Measurements from ENCODE around the gene KRTAP12-2. TPM values are rescaled to one million over a fixed set of nuclear protein-coding genes. Genes with fewer than 3 reads are reported as not detected.
"Not testable (repeated sequence)": the region's sequence is repeated elsewhere in the genome, so short reads cannot be mapped to it uniquely, and the experiment has no call there.

KRTAP12-2 gene
- total RNA-seq, 1 experiment from 2014 or later: not detected

- Histone ChIP-seq H3K27me3 (ENCODE audit: control insufficient read depth, insufficient read depth, low read length) (no peaks in the 10 kb centered on the region), H3K36me3 (replicated peaks; ENCODE audit: control insufficient read depth, insufficient read depth, low read length) (no peaks in the 10 kb centered on the region), H3K4me3 (ENCODE audit: insufficient read depth, low read depth, low read length) (no peak within 1 kb of the TSS)
- no peak for DNase-seq
Observed at GRCh38 chr21:44654576-44655175, 12.1 kb downstream of the KRTAP12-2 start, which contains the start of gene KRTAP12-4. TSS of gene KRTAP12-4 (minus strand) at chr21:44654659. CDS start at chr21:44654614, 45 bp downstream.

DNA sequence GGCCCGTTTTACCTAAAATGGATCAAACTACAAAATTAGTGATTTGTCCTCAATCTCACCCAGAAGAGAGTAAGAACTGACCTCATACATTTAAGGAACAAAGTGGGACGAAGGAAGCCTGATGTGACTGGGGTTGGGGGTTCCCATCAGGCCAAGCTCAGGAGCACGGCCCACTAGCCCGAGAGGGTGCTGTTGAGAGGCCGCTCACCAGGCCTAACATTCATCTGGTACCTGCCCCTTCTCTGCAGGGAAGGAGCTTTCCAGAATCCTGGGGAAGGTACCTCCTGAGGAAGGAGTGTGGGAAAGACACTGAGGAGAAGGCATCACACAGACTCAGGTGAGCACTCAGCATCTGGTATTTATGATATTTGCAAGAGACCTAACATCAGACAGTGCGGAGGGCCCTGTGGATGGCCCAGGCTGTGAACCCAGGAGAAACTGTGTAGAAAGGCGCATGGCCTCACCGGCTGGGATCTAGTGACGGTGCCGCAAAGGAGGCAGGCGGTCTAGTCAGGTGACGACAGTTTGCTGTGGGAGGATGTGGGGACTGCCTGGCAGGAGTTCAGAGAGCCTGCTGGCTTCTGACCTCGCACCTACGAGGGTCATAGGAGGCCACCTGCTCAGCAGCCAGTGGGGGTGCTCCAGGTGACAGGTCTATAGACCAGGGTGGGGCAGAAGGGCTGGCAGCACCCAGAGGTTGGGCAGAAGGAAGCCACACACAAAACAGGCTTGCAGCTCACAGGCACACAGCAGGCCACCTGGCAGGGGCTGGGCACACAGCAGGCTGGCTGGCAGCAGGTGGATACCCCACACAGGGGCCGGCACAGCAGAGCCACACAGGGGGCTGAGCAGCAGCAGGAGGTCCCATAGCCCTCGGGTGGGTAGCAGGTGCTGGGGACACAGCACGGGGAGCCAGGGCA lies 12.8 kb downstream of the KRTAP12-2 start:
- Histone ChIP-seq H3K27me3 (ENCODE audit: control insufficient read depth, insufficient read depth, low read length) (no peaks in the 10 kb centered on the region), H3K4me3 (ENCODE audit: insufficient read depth, low read depth, low read length) (no peak overlapping the region), H3K36me3 (replicated peaks; ENCODE audit: control insufficient read depth, insufficient read depth, low read length) (no peaks in the 10 kb centered on the region)
- DNase-seq: no peak

- Histone ChIP-seq H3K4me3 (ENCODE audit: insufficient read depth, low read depth, low read length) (no peak overlapping the region), H3K27me3 (ENCODE audit: control insufficient read depth, insufficient read depth, low read length) (no peaks in the 10 kb centered on the region), H3K36me3 (replicated peaks; ENCODE audit: control insufficient read depth, insufficient read depth, low read length) (no peaks in the 10 kb centered on the region)
- DNase-seq: peak; percentile 76
Observed at GRCh38 chr21:44653123-44653522, 13.6 kb downstream of the KRTAP12-2 start.

DNA sequence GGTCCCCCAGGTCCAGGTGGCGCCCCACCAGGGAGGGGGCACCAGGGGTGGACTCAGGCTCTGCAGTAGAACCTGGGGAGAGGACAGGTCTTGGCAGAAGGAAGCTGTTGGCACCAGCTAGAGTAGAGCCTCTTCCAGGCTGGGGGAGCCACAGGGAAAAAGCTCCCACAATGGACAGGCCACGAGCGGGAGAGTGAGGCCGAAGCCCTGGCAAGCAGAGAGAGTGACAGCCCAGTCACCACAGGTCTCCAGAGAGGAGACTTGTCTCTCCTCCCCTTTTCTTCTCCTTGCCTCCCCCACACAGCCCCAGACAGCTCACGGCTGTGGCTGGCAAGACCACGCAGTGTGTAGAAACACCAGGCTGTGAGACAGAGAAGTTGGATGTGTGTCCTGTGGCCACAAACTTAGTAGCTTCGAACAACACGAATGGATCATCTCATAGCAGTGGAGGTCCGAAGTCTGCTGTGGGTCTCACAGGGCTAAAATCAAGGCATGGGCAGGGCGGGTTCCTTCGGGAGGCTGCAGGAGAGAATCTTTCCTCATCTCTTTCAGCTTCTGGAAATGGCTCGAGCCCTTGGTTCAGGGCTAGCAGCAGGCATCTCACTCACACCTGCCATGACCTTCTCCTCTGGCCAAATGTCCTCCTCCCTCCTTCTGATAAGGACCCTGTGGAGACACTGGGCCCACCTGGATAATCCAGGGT lies 15.6 kb downstream of the KRTAP12-2 start:
- no peak for DNase-seq
- Histone ChIP-seq H3K36me3 (replicated peaks; ENCODE audit: control insufficient read depth, insufficient read depth, low read length) (no peaks in the 10 kb centered on the region), H3K27me3 (ENCODE audit: control insufficient read depth, insufficient read depth, low read length) (no peaks in the 10 kb centered on the region), H3K4me3 (ENCODE audit: insufficient read depth, low read depth, low read length) (no peak overlapping the region)

- H3K36me3 ChIP-seq (replicated peaks; ENCODE audit: control insufficient read depth, insufficient read depth, low read length): no peaks in the 10 kb centered on the region
- no peak overlapping the region for H3K4me3 ChIP-seq (ENCODE audit: insufficient read depth, low read depth, low read length)
- DNase-seq: no peak
- H3K27me3 ChIP-seq (ENCODE audit: control insufficient read depth, insufficient read depth, low read length): no peaks in the 10 kb centered on the region
Observed at GRCh38 chr21:44650265-44650972, 16.3 kb downstream of the KRTAP12-2 start.

DNA sequence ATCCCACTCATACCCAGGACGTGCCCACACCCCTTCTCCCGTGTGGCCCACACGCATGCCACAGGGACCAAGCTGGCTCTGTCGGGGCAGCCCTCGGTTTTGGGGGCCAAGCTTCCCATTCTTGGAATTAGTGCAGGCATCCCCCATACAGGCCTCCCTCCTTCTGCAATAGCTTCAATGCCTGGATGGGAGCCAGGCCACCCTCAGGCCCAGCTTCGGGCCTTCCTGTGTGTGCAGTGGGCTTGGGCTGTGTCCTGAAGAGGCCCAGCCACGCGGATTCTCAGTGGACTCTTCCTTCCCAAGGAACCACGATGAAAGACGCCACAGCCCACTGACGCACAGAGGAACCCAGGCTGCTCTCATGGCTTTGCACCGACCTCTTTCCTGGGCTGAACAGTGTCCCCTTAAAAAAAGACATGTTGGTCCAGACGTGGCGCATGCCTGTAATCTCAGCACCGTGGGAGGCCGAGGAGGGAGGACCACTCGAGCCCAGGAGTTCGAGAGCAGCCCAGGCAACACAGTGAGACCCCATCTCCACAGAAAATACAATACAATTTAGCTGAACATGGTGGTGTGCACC lies 17.1 kb downstream of the KRTAP12-2 start:
- Histone ChIP-seq H3K4me3 (ENCODE audit: insufficient read depth, low read depth, low read length) (no peak overlapping the region), H3K36me3 (replicated peaks; ENCODE audit: control insufficient read depth, insufficient read depth, low read length) (no peaks in the 10 kb centered on the region), H3K27me3 (ENCODE audit: control insufficient read depth, insufficient read depth, low read length) (no peaks in the 10 kb centered on the region)
- no peak for DNase-seq

GRCh38 chr21:44648557-44649311 lies 18.0 kb downstream of the KRTAP12-2 start:
- H3K36me3 ChIP-seq (replicated peaks; ENCODE audit: control insufficient read depth, insufficient read depth, low read length): no peaks in the 10 kb centered on the region
- H3K4me3 ChIP-seq (ENCODE audit: insufficient read depth, low read depth, low read length): no peak overlapping the region
- DNase-seq: peak; percentile 61
- H3K27me3 ChIP-seq (ENCODE audit: control insufficient read depth, insufficient read depth, low read length): no peaks in the 10 kb centered on the region

DNA sequence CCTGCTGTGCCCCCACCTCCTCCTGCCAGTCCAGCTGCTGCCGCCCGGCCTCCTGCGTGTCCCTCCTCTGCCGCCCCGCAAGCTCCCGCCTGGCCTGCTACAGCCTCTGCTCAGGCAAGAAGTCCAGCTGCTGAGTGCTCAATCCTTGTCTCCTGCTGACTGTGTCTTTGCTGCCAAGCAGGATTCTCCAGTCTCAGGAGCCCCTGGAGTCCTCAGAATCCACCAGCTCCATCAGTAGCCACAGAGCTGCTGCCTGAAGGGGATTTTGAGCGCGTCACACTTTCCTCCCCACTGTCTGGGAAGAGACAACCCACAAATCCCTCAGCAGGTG lies 19.5 kb downstream of the KRTAP12-2 start:
- no peak overlapping the region for H3K4me3 ChIP-seq (ENCODE audit: insufficient read depth, low read depth, low read length)
- no peaks in the 10 kb centered on the region for H3K27me3 ChIP-seq (ENCODE audit: control insufficient read depth, insufficient read depth, low read length)
- peak; percentile 57 for DNase-seq
- no peaks in the 10 kb centered on the region for H3K36me3 ChIP-seq (replicated peaks; ENCODE audit: control insufficient read depth, insufficient read depth, low read length)

GRCh38 chr21:44646366-44647221 lies 20.1 kb downstream of the KRTAP12-2 start, which contains the start of gene KRTAP10-11:
TSS of gene KRTAP10-11 (plus strand) at chr21:44646414. CDS start at chr21:44646459, 45 bp downstream.
- not testable (repeated sequence) for H3K27me3 ChIP-seq (ENCODE audit: control insufficient read depth, insufficient read depth, low read length); H3K36me3 ChIP-seq (replicated peaks; ENCODE audit: control insufficient read depth, insufficient read depth, low read length); DNase-seq; H3K4me3 ChIP-seq (ENCODE audit: insufficient read depth, low read depth, low read length)

DNA sequence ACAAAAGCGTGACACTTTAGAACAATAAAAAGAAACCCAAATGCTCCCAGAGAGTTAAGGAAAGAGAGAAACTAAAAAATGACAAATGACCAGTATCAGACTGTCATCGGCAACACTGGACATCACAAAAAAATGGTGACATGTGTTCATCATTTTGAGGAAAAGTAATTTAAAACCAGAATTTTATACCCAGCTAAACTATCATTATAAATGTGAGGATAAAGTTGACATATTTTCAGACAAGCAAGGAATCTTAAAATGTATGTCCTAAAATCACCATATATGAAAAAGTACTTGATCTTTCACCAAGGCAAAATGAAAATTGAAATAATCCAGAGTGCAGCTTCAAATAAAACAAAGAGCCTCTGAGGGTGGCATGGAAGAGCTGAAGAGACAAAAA lies 21.8 kb downstream of the KRTAP12-2 start:
- H3K4me3 ChIP-seq (ENCODE audit: insufficient read depth, low read depth, low read length): no peak overlapping the region
- H3K36me3 ChIP-seq (replicated peaks; ENCODE audit: control insufficient read depth, insufficient read depth, low read length): no peaks in the 10 kb centered on the region
- H3K27me3 ChIP-seq (ENCODE audit: control insufficient read depth, insufficient read depth, low read length): no peaks in the 10 kb centered on the region
- DNase-seq: no peak

- DNase-seq: no peak
- Histone ChIP-seq H3K27me3 (ENCODE audit: control insufficient read depth, insufficient read depth, low read length) (no peaks in the 10 kb centered on the region), H3K36me3 (replicated peaks; ENCODE audit: control insufficient read depth, insufficient read depth, low read length) (no peaks in the 10 kb centered on the region), H3K4me3 (ENCODE audit: insufficient read depth, low read depth, low read length) (no peak overlapping the region)
Observed at GRCh38 chr21:44643741-44644310, 22.9 kb downstream of the KRTAP12-2 start.

GRCh38 chr21:44640761-44641160 lies 26.0 kb downstream of the KRTAP12-2 start:
- H3K36me3 ChIP-seq (replicated peaks; ENCODE audit: control insufficient read depth, insufficient read depth, low read length): no peaks in the 10 kb centered on the region
- DNase-seq: no peak
- H3K4me3 ChIP-seq (ENCODE audit: insufficient read depth, low read depth, low read length): no peak overlapping the region
- H3K27me3 ChIP-seq (ENCODE audit: control insufficient read depth, insufficient read depth, low read length): no peaks in the 10 kb centered on the region

GRCh38 chr21:44639331-44639655 lies 27.4 kb downstream of the KRTAP12-2 start:
- no peaks in the 10 kb centered on the region for H3K27me3 ChIP-seq (ENCODE audit: control insufficient read depth, insufficient read depth, low read length)
- no peaks in the 10 kb centered on the region for H3K36me3 ChIP-seq (replicated peaks; ENCODE audit: control insufficient read depth, insufficient read depth, low read length)
- H3K4me3 ChIP-seq (ENCODE audit: insufficient read depth, low read depth, low read length): no peak overlapping the region
- DNase-seq: no peak
